ENCODE measurements around the gene SPOCK2.

Gene SPOCK2

DNA sequence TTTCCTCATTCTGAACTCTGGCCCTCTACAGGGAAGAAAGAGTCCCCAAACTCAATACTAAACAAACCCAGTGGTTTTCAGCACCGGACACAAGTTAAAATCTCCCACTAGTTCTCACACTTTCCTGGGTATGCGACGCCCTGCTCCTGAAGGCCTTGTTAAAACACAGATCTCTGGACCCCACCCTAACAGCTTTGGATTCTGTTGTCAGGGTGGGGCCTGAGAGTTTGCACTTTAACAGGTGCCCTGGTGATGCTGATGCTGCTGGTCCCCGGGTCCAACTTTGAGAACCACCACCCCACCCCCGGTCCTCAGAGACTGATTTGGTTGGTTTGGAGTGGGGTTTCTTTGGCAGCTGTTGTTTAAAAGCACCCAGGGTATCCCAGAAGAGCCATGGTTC, 62.5 kb downstream of the SPOCK2 start:
- Histone ChIP-seq H3K27me3 (ENCODE audit: insufficient read depth, low read depth, severe bottlenecking) (no peaks in the 10 kb centered on the region), H3K27ac (no peak overlapping the region), H3K4me3 (ENCODE audit: low read depth, low read length) (no peak overlapping the region), H3K9me3 (ENCODE audit: severe bottlenecking) (no peaks in the 10 kb centered on the region), H3K36me3 (no peaks in the 10 kb centered on the region)
- TF ChIP-seq, protein P1, sequence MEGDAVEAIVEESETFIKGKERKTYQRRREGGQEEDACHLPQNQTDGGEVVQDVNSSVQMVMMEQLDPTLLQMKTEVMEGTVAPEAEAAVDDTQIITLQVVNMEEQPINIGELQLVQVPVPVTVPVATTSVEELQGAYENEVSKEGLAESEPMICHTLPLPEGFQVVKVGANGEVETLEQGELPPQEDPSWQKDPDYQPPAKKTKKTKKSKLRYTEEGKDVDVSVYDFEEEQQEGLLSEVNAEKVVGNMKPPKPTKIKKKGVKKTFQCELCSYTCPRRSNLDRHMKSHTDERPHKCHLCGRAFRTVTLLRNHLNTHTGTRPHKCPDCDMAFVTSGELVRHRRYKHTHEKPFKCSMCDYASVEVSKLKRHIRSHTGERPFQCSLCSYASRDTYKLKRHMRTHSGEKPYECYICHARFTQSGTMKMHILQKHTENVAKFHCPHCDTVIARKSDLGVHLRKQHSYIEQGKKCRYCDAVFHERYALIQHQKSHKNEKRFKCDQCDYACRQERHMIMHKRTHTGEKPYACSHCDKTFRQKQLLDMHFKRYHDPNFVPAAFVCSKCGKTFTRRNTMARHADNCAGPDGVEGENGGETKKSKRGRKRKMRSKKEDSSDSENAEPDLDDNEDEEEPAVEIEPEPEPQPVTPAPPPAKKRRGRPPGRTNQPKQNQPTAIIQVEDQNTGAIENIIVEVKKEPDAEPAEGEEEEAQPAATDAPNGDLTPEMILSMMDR (IDR thresholded peaks at IDR 0.05; ENCODE audit: low read depth, low read length) = no peak
- no peak for DNase-seq

DNA sequence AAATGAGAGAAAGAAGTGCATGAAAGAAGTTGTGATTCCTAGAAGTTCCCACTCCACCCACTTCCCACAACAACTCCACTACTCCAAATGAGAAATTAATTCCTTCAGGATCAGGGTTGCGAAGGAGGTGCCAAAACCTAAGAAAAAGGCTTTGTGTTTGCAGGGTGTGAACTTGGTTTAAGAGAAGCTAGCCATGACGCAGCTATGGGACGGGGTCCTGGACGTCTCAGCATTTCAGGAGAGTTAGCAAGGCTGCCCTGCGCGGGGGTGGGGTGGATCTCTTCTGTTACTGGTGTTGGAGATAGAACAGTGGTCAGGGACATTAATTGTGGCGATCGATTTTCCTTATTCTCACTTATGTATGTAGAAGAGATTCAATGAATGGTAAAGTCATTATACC, 63.0 kb downstream of the SPOCK2 start:
- Histone ChIP-seq H3K27me3 (ENCODE audit: insufficient read depth, low read depth, severe bottlenecking) (no peaks in the 10 kb centered on the region), H3K9me3 (ENCODE audit: severe bottlenecking) (no peaks in the 10 kb centered on the region), H3K4me3 (ENCODE audit: low read depth, low read length) (no peak overlapping the region), H3K27ac (no peak overlapping the region), H3K36me3 (no peaks in the 10 kb centered on the region)
- DNase-seq = no peak
- TF ChIP-seq, protein P1 (IDR thresholded peaks at IDR 0.05; ENCODE audit: low read depth, low read length) = no peak

DNA sequence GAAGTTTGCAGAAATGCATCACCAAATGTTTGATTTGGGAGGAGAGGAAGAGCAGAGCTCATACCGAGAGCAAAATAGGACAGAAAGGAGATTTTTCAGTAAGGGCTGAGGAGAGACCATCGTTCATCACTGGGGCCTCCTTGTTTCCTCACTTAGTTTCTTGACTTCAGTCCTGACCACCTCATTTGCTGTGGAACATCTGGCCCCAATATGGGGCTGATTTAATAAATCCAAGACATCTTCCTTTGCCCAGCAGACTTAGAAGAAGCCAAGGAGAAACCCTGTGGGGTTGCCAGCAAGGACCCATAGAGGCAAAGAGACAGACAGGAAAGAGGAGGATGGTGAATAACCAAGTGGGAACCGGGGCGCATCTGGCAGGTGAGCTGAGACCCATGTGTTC, 63.8 kb downstream of the SPOCK2 start:
- H3K36me3 ChIP-seq = no peaks in the 10 kb centered on the region
- H3K9me3 ChIP-seq (ENCODE audit: severe bottlenecking) = no peaks in the 10 kb centered on the region
- H3K27ac ChIP-seq = no peak overlapping the region
- H3K27me3 ChIP-seq (ENCODE audit: insufficient read depth, low read depth, severe bottlenecking) = no peaks in the 10 kb centered on the region
- DNase-seq = no peak
- H3K4me3 ChIP-seq (ENCODE audit: low read depth, low read length) = no peak overlapping the region
- TF ChIP-seq, protein P1 (IDR thresholded peaks at IDR 0.05; ENCODE audit: low read depth, low read length) = no peak

DNA sequence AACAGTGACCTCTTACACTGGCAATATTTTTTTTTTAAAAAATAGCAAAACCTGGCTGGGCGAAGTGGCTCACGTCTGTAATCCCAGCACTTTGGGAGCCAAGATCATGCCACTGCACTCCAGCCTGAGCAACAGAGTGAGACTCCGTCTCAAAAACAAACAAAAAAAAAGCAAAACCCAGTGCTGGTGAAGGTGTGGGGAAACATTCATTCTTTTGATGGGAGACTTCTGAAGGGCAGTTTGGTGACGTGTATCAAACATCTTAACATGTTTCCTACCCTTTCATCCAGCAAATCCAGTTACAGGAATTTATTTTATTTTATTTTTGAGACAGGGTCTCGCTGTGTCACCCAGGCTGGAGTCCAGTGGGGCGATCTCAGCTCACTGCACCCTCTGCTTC, 66.1 kb downstream of the SPOCK2 start:
- no peaks in the 10 kb centered on the region for H3K36me3 ChIP-seq
- TF ChIP-seq, protein P1 (IDR thresholded peaks at IDR 0.05; ENCODE audit: low read depth, low read length) = no peak
- H3K9me3 ChIP-seq (ENCODE audit: severe bottlenecking) = no peaks in the 10 kb centered on the region
- DNase-seq = no peak
- no peak overlapping the region for H3K27ac ChIP-seq
- no peak overlapping the region for H3K4me3 ChIP-seq (ENCODE audit: low read depth, low read length)
- H3K27me3 ChIP-seq (ENCODE audit: insufficient read depth, low read depth, severe bottlenecking) = no peaks in the 10 kb centered on the region

DNA sequence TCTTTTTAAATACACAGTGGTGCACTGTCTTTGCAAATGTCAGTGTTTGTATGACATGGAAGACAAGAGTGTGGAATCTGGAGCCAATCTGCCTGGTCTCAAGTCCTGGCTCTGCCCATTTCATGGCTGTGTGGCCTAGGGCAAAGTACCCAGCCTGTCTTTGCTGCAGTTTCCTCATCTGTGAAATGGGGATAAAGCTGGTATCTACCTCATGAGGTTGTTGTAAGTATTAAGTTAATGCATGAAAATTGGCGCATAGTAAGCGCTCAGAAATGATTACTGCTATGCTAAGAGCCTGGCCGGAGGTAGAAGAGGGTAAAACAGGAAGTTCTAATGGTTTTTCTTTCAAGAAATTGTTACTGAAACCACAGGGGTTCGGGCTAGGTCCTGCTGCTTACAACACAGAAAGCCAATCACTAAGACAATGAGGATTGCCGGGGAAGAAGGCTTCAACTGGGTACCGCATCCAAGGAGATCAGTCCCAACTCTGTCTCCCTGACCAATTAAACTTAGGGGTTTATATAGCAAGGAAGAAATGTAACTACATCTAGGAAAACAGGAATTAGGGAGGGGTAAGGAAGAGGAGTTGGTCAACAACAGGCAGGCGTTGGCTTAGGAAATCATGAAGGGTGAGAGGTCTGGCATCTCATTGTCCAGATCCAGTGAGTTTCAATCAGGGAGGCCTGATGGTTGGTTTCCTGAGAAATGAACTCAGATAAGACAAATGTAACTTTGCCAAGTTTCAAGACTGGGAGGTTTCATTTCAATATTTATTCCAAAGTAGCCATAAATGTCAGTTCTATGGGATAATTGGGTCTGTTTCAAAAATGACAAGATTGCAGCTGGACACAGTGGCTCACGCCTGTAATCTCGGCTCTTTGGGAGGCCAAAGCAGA, 67.2 kb downstream of the SPOCK2 start:
- TF ChIP-seq, protein P1 (IDR thresholded peaks at IDR 0.05; ENCODE audit: low read depth, low read length) = no peak
- DNase-seq = no peak
- Histone ChIP-seq H3K27me3 (ENCODE audit: insufficient read depth, low read depth, severe bottlenecking) (no peaks in the 10 kb centered on the region), H3K4me3 (ENCODE audit: low read depth, low read length) (no peak overlapping the region), H3K9me3 (ENCODE audit: severe bottlenecking) (no peaks in the 10 kb centered on the region), H3K36me3 (no peaks in the 10 kb centered on the region), H3K27ac (no peak overlapping the region)

Measured in WERI-Rb-1 (cell line).